ENCODE results near the gene SOD3.

The SOD3 gene

DNA sequence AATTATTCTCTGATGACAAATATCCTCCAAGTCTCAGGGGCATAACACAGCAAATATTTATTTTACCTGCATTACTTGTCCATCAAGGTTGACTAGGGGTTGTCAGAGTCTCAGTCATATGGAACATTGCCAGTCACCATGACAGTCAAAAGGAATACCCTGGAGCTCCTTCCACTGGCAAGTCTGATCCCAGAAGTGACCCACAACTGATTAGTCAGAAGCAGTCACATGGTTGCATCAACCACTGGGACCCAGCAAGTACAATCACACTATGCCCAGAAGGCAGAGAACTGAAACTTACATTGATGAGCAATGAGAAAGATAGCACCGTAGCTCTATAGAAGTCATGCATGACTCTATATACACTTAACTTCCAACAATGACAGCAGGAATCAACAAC is 41.9 kb upstream of the SOD3 start:
- H3K27ac ChIP-seq: no peak overlapping the region
- TF ChIP-seq ZFX (IDR thresholded peaks at IDR 0.05): no peak
- TF ChIP-seq, protein P1, sequence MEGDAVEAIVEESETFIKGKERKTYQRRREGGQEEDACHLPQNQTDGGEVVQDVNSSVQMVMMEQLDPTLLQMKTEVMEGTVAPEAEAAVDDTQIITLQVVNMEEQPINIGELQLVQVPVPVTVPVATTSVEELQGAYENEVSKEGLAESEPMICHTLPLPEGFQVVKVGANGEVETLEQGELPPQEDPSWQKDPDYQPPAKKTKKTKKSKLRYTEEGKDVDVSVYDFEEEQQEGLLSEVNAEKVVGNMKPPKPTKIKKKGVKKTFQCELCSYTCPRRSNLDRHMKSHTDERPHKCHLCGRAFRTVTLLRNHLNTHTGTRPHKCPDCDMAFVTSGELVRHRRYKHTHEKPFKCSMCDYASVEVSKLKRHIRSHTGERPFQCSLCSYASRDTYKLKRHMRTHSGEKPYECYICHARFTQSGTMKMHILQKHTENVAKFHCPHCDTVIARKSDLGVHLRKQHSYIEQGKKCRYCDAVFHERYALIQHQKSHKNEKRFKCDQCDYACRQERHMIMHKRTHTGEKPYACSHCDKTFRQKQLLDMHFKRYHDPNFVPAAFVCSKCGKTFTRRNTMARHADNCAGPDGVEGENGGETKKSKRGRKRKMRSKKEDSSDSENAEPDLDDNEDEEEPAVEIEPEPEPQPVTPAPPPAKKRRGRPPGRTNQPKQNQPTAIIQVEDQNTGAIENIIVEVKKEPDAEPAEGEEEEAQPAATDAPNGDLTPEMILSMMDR (conservative IDR thresholded peaks at IDR 0.05): no peak

DNA sequence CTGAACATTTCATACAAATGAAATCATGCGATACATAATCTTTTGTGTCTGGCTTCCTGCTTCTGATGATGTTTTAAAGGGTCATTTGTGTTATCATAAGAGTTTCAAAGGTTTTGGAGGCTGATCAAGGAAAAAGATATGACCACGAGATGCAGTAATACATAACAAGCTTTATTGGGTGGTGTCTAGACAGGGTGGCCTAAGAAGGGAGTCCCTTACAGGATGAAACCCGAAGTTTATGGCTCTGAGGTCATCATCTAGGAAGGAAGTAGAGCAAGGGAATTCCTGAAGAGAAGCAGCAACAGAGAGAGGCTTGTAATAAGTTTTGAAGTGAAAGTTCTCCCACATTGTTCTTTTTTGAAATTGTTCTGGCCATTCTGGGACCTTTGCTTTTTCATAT is 40.8 kb upstream of the SOD3 start:
- H3K27ac ChIP-seq: no peak overlapping the region
- TF ChIP-seq ZFX (IDR thresholded peaks at IDR 0.05): no peak
- TF ChIP-seq, protein P1 (conservative IDR thresholded peaks at IDR 0.05): no peak

DNA sequence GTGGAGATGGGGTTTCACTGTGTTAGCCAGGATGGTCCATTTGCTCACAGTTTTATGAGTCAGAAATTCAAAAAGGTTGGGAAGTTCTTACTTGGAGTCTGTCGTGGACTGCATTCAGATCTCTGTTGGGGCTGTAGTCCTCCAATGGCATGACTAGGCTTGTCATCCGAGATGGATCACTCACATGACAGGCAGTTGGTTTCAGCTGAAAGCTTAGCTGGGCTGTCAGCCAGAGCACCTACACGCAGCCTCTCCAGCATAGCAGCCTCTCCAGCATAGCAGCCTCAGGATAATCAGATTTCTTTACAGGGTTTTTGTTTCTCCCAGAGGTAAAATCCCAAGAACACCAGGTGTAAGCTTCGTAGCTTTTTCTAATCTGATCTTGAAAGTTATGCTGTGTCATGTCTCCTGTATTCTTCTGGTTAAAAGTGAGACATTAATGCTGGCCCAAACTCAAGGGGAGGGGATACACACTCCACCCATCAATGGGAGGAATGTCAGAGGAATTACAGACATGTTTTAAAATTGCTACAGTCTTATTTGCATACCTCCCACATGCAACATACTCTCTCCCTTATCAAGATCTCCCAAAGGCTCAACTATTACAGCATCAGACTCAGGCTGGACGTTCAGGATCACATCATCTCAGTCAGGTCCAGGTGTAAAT is 31.6 kb upstream of the SOD3 start:
- TF ChIP-seq, protein P1 (conservative IDR thresholded peaks at IDR 0.05): no peak
- TF ChIP-seq ZFX (IDR thresholded peaks at IDR 0.05): no peak
- H3K27ac ChIP-seq: no peak overlapping the region

DNA sequence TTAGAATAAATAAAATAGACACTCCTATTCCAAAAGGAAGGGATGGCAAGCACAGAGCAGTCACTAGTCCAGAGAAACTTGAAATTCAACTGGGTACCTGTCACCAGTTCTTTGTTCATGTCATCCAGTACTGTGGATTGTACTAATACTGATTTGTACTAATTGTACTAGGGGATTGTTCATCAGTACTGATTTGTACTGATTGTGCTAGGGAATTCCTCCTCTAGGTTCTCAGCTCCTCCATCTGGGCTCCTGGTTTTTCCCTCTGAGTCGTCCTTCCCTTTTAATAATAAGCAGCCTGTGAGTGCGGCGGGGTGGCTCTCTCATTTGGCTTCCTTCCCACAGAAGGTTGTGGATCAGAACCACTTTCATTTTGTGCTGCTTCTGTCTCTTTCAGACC is 31.0 kb upstream of the SOD3 start:
- no peak overlapping the region for H3K27ac ChIP-seq
- no peak for TF ChIP-seq ZFX (IDR thresholded peaks at IDR 0.05)

DNA sequence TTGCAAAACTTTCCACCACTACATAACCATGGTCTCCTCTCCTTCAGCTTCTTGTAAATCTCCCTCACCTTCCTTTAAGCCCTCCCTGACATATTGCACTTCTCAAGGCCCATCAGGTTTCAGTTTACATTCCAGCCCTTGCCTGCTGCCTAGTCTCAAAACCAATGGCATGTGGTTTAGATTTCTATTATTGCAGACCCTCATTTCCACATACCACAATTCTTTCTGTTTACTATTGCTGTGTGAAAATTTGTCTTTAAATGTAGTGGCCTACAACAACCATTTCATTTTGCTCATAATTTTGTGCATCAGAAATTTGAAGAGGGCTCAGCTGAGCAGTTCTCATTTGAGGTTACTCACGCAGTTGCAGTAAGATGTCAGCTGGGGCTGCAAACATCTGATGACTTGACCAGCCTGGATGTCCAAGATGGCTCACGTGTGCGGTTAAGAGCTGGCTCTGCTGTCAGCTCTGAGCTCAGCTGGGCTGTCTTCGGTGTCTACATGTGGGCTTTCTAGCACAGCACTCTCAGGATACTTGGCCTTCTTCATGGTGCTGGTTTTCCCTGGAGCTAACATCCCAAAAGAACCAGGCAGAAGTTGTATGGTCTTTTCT is 29.9 kb upstream of the SOD3 start:
- no peak overlapping the region for H3K27ac ChIP-seq
- TF ChIP-seq, protein P1 (conservative IDR thresholded peaks at IDR 0.05): no peak
- TF ChIP-seq ZFX (IDR thresholded peaks at IDR 0.05): no peak

DNA sequence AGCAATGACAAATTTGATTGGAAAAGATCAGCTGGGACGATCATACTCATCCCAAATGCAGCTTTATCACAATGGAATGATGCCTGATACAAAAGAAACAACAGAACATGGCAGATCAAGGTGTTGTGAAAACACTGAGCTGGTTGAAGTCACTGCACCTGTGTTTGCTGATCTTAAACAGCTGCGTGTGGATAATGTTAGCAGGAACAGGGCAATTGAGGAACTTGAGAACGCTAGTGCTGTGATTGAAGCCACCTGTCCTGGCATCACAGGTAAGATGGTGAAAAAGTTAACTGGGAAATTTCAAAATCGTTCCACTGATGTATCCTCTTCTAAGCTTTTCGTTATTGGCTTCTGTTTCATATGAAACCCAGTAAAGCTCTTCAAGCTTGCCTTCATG is 27.4 kb upstream of the SOD3 start:
- no peak overlapping the region for H3K27ac ChIP-seq
- TF ChIP-seq ZFX (IDR thresholded peaks at IDR 0.05): no peak
- TF ChIP-seq, protein P1 (conservative IDR thresholded peaks at IDR 0.05): no peak

DNA sequence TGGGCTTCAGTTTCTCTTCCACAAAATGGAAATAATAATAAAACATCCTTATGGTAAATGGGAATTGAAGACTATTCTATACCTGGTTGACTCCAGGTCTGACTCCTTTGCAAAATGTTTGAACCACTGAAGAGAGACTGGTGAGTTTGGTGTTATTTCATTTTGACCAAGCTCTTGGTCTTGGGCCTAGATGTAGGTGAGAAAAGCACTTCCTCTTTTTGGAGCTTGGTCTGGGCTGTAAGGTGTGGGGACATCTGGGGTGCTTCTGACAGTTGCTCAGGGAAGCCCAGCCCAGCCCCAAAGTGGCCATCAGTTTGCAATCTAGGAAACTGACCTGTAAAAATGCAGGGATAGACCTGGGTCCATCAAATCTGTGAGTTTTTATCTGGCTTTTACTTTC is 26.8 kb upstream of the SOD3 start:
- no peak overlapping the region for H3K27ac ChIP-seq
- no peak for TF ChIP-seq ZFX (IDR thresholded peaks at IDR 0.05)
- TF ChIP-seq, protein P1 (conservative IDR thresholded peaks at IDR 0.05): no peak

DNA sequence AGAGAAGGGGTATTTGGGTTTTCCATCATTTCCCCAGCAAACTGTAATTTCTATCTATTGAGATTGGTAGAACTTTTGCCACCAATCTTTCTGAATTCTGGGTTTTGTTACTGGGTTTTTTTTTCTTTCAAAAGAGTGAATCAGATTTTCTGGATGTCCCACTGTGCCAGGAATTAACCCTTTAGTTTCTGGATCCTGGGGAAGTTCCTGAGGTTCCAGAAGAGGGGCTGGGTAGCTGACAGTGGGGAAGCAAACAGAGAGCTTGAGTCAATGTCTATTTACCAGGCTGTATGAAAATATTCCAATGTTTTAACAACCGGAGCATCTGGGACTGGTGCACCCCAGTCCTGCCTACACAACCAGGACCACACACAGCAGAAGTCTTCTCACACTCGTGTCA is 25.8 kb upstream of the SOD3 start:
- no peak overlapping the region for H3K27ac ChIP-seq
- no peak for TF ChIP-seq ZFX (IDR thresholded peaks at IDR 0.05)
- TF ChIP-seq, protein P1 (conservative IDR thresholded peaks at IDR 0.05): no peak
